Measurements from ENCODE around the gene SIDT2.

The SIDT2 gene

GRCh38 chr11:117191680-117192400, 13.3 kb downstream of the SIDT2 start:
- H3K4me3 ChIP-seq (ENCODE audit: low read depth, low read length), result no peak overlapping the region
- TF ChIP-seq CTCF (IDR thresholded peaks at IDR 0.05; ENCODE audit: low read depth, low read length), result no peak

GRCh38 chr11:117192401-117192875, 13.9 kb downstream of the SIDT2 start:
- no peak overlapping the region for H3K4me3 ChIP-seq (ENCODE audit: low read depth, low read length)

GRCh38 chr11:117193130-117194020, 14.8 kb downstream of the SIDT2 start:
- H3K4me3 ChIP-seq (ENCODE audit: low read depth, low read length), result no peak overlapping the region
- no peak for TF ChIP-seq CTCF (IDR thresholded peaks at IDR 0.05; ENCODE audit: low read depth, low read length)

More at GRCh38 chr11:117192401-117192875, 13.9 kb downstream of the SIDT2 start:
- no peak for TF ChIP-seq CTCF (IDR thresholded peaks at IDR 0.05; ENCODE audit: low read depth, low read length)

GRCh38 chr11:117194267-117194666, 15.7 kb downstream of the SIDT2 start:
- H3K4me3 ChIP-seq (ENCODE audit: low read depth, low read length), result no peak overlapping the region
- no peak for TF ChIP-seq CTCF (IDR thresholded peaks at IDR 0.05; ENCODE audit: low read depth, low read length)

GRCh38 chr11:117195258-117195657, 16.7 kb downstream of the SIDT2 start:
- TF ChIP-seq CTCF (IDR thresholded peaks at IDR 0.05; ENCODE audit: low read depth, low read length), result no peak
- no peak overlapping the region for H3K4me3 ChIP-seq (ENCODE audit: low read depth, low read length)

- no peak overlapping the region for H3K4me3 ChIP-seq (ENCODE audit: low read depth, low read length)
- no peak for TF ChIP-seq CTCF (IDR thresholded peaks at IDR 0.05; ENCODE audit: low read depth, low read length)
Observed at GRCh38 chr11:117195761-117196160, 17.2 kb downstream of the SIDT2 start.

GRCh38 chr11:117197006-117197405, 18.5 kb downstream of the SIDT2 start:
- no peak for TF ChIP-seq CTCF (IDR thresholded peaks at IDR 0.05; ENCODE audit: low read depth, low read length)
- no peak overlapping the region for H3K4me3 ChIP-seq (ENCODE audit: low read depth, low read length)
